Tibial nerve (tissue), 4 donors: Measurements from ENCODE around the gene CASQ1. TPM values are rescaled to one million over a fixed set of nuclear protein-coding genes. Genes with fewer than 3 reads are reported as not detected.

Experiments
- DNase-seq, 2 donors: peaks; one replicate each; pipeline ENCODE4 v3.0.0-alpha.2; 2019; ENCODE audit warnings: low spot score in 2 of 2
- H3K27ac ChIP-seq, 4 donors: fragments of 200-600 bp; sonication (generic) in 3 of 4; one replicate each; pipeline ENCODE4 v1.5.1; 2017 to 2019; ENCODE audit warnings: mild to moderate bottlenecking in 1 of 4
- H3K27me3 ChIP-seq, 2 donors: fragments of 200-600 bp; sonication (generic) in 1 of 2; one replicate each; pipeline versions ENCODE4 v1.5.1 to v1.6.0; 2017 to 2019
- H3K36me3 ChIP-seq, 3 donors: fragments of 200-600 bp; sonication (generic); one replicate each; pipeline ENCODE4 v1.5.1; 2018 to 2019
- H3K4me1 ChIP-seq, 4 donors: fragments of 200-600 bp; sonication (generic) in 3 of 4; one replicate each; pipeline ENCODE4 v1.5.1; 2017 to 2019
- H3K4me3 ChIP-seq, 4 donors: fragments of 200-600 bp; sonication (generic) in 3 of 4; one replicate each; pipeline ENCODE4 v1.5.1; 2017 to 2019; ENCODE audit warnings: mild to moderate bottlenecking in 1 of 4, moderate library complexity in 1 of 4
- H3K9me3 ChIP-seq, 4 donors: fragments of 200-600 bp; sonication (generic) in 3 of 4; one replicate each; pipeline ENCODE4 v1.5.1; 2017 to 2019
- CTCF ChIP-seq, 5 experiments: fragments of 200-600 bp in 3 of 5; fragments of 450-650 bp in 2 of 5; sonication (generic) in 3 of 5; IDR thresholded peaks; one replicate each; pipeline ENCODE4 v1.5.1; 2016 to 2019; ENCODE audit warnings: antibody characterized with exemption in 5 of 5, mild to moderate bottlenecking in 3 of 5, moderate library complexity in 2 of 5
- EP300 ChIP-seq, 2 donors: sonication (generic); formaldehyde crosslinking; IDR thresholded peaks; one replicate each; pipeline ENCODE4 v1.6.1; 2017; ENCODE audit warnings: antibody characterized with exemption in 2 of 2, mild to moderate bottlenecking in 1 of 2
- POLR2A ChIP-seq, 2 donors: fragments of 450-650 bp; IDR thresholded peaks; one replicate each; pipeline ENCODE4 v1.6.1; 2017; ENCODE audit warnings: antibody characterized with exemption in 2 of 2, mild to moderate bottlenecking in 2 of 2, moderate library complexity in 2 of 2
- WGBS, 2 donors: methylation state at CpG; one replicate each; pipeline ENCODE4 v1.1.5; 2018; 5-methylcytosine and 5-hydroxymethylcytosine counted together
- total RNA-seq, 4 donors: library from RNA; depleted of rRNA; stranded (reverse); fragments of >200 nt; gene quantifications; one replicate each; pipeline ENCODE4 v1.1.0, GENCODE V29; 2016

Gene CASQ1
- total RNA-seq, 4 donors from 2014 or later: 0.98 to 1.7 TPM; not detected in 2

DNA sequence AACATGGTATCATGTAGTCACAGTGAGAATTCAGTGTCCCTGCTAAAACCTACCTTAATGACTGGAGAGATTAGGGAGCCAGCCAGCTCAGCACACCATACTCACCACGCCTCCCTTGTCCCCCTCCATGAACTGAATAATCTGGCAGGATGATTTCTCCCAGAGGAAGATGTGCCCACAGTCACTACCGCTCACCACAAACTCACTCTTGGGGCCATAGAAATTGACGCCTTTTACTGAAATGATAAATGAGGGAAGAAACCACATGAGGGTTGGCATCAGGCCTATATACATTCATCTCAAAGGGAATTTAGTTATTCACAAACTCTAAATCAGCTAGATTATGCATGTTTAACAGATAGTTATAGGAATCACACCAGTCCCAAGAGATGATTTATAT, 32.2 kb downstream of the CASQ1 start:
- 84 to 88% methylated on average over 3 of the region's 3 CpGs for WGBS, 2 donors
- DNase-seq: no peak
- Histone ChIP-seq H3K4me3 (no peak overlapping the region), H3K27me3 (no peaks in the 10 kb centered on the region), H3K36me3 (peaks cover 5 to 86% (median 34%) of the 10 kb centered on the region in 3 donors), H3K4me1 (peaks cover 3 to 28% (median 19%) of the 10 kb centered on the region in 4 donors), H3K27ac (no peak overlapping the region), H3K9me3 (no peaks in the 10 kb centered on the region)
- no peak for TF ChIP-seq CTCF (IDR thresholded peaks at IDR 0.05)
- no peak for TF ChIP-seq POLR2A (IDR thresholded peaks at IDR 0.05)
- TF ChIP-seq EP300 (IDR thresholded peaks at IDR 0.05): no peak

GRCh38 chr1:160224606-160225005, 34.2 kb downstream of the CASQ1 start:
- H3K9me3 ChIP-seq: no peaks in the 10 kb centered on the region
- H3K27me3 ChIP-seq: no peaks in the 10 kb centered on the region
- no peak overlapping the region for H3K4me3 ChIP-seq
- H3K4me1 ChIP-seq: peaks cover 0 to 8% (median 4%) of the 10 kb centered on the region in 4 donors
- no peak for DNase-seq
- no peak overlapping the region for H3K27ac ChIP-seq
- H3K36me3 ChIP-seq: peaks cover 5 to 92% (median 34%) of the 10 kb centered on the region in 3 donors
- TF ChIP-seq EP300 (IDR thresholded peaks at IDR 0.05) (no peak), POLR2A (IDR thresholded peaks at IDR 0.05) (no peak), CTCF (IDR thresholded peaks at IDR 0.05) (no peak)
- WGBS, 2 donors: 92 to 100% methylated on average over 1 to 2 of the region's 2 CpGs

- Histone ChIP-seq H3K27me3 (no peaks in the 10 kb centered on the region), H3K36me3 (peaks cover 5 to 98% (median 34%) of the 10 kb centered on the region in 3 donors), H3K4me3 (no peak overlapping the region), H3K4me1 (peaks cover 0 to under 1% (median 0%) of the 10 kb centered on the region in 4 donors), H3K27ac (no peak overlapping the region), H3K9me3 (no peaks in the 10 kb centered on the region)
- TF ChIP-seq EP300 (IDR thresholded peaks at IDR 0.05) (no peak), CTCF (IDR thresholded peaks at IDR 0.05) (no peak), POLR2A (IDR thresholded peaks at IDR 0.05) (no peak)
- no peak for DNase-seq
- WGBS, 2 donors: 90 to 93% methylated on average over 2 of the region's 2 CpGs
These were observed 35.0 kb downstream of the CASQ1 start for GRCh38 chr1:160225345-160225744.

GRCh38 chr1:160226623-160227022, 36.2 kb downstream of the CASQ1 start:
- no peaks in the 10 kb centered on the region for H3K27me3 ChIP-seq
- H3K4me3 ChIP-seq: no peak overlapping the region
- TF ChIP-seq CTCF (IDR thresholded peaks at IDR 0.05) (no peak), POLR2A (IDR thresholded peaks at IDR 0.05) (no peak), EP300 (IDR thresholded peaks at IDR 0.05) (no peak)
- WGBS, 2 donors: 70 to 79% methylated on average over 2 of the region's 2 CpGs
- H3K4me1 ChIP-seq: no peaks in the 10 kb centered on the region
- H3K36me3 ChIP-seq: peaks cover 5 to 99% (median 34%) of the 10 kb centered on the region in 3 donors
- H3K27ac ChIP-seq: no peak overlapping the region
- DNase-seq: no peak
- no peaks in the 10 kb centered on the region for H3K9me3 ChIP-seq

GRCh38 chr1:160227034-160227433, 36.7 kb downstream of the CASQ1 start:
- Histone ChIP-seq H3K36me3 (peaks cover 5 to 99% (median 33%) of the 10 kb centered on the region in 3 donors), H3K4me3 (no peak overlapping the region), H3K9me3 (no peaks in the 10 kb centered on the region), H3K27me3 (no peaks in the 10 kb centered on the region), H3K4me1 (no peaks in the 10 kb centered on the region), H3K27ac (no peak overlapping the region)
- 71 to 79% methylated on average over 4 of the region's 4 CpGs for WGBS, 2 donors
- TF ChIP-seq EP300 (IDR thresholded peaks at IDR 0.05) (no peak), POLR2A (IDR thresholded peaks at IDR 0.05) (no peak)
- no peak for DNase-seq

- H3K36me3 ChIP-seq: peaks cover 3 to 99% (median 28%) of the 10 kb centered on the region in 3 donors
These were observed 37.2 kb downstream of the CASQ1 start for GRCh38 chr1:160227561-160227960.

More at GRCh38 chr1:160227561-160227960, 37.2 kb downstream of the CASQ1 start:
- Histone ChIP-seq H3K9me3 (no peaks in the 10 kb centered on the region), H3K27me3 (no peaks in the 10 kb centered on the region), H3K27ac (no peak overlapping the region), H3K4me1 (no peaks in the 10 kb centered on the region), H3K4me3 (no peak overlapping the region)
- TF ChIP-seq CTCF (IDR thresholded peaks at IDR 0.05) (no peak), EP300 (IDR thresholded peaks at IDR 0.05) (no peak), POLR2A (IDR thresholded peaks at IDR 0.05) (no peak)
- no peak for DNase-seq
- 96 to 100% methylated on average over 1 of the region's 1 CpG for WGBS, 2 donors
